Measurements from ENCODE around the gene ANAPC2.

- TF ChIP-seq CTCF (IDR thresholded peaks at IDR 0.05) (no peak), POLR2A (IDR thresholded peaks at IDR 0.05) (no peak)
These were observed 3.5 kb upstream of the ANAPC2 start for GRCh38 chr9:137191691-137192447.

All from ovary (tissue), 3 donors.